ENCODE data around the gene BORCS5.

The BORCS5 gene

GRCh38 chr12:12441429-12441807 is 84.5 kb downstream of the BORCS5 start:
- peak overlapping the region; percentile 50 for H3K4me2 ChIP-seq
- H3K27me3 ChIP-seq (ENCODE audit: insufficient read depth, low read depth), result no peaks in the 10 kb centered on the region
- no peaks in the 10 kb centered on the region for H4K20me1 ChIP-seq (ENCODE audit: insufficient read depth)
- peak overlapping the region; percentile 43 for H3K27ac ChIP-seq
- TF ChIP-seq CTCF (conservative IDR thresholded peaks at IDR 0.05; ENCODE audit: low read depth, low read length), result no peak
- no peak overlapping the region for H3K4me3 ChIP-seq (IDR thresholded peaks at IDR 0.05; ENCODE audit: insufficient read depth, low read depth, low read length)
- H3K9ac ChIP-seq, result peak overlapping the region; percentile 16; the same call in 1 of the 2 replicates
- no peaks in the 10 kb centered on the region for H3K36me3 ChIP-seq (ENCODE audit: insufficient read depth)
- peaks cover 30% of the 10 kb centered on the region for H3K4me1 ChIP-seq (ENCODE audit: low read depth, poor library complexity, severe bottlenecking)
- no peak overlapping the region for H2AFZ ChIP-seq (ENCODE audit: low read depth)
- no peaks in the 10 kb centered on the region for H3K79me2 ChIP-seq (ENCODE audit: insufficient read depth, low read depth)

DNA sequence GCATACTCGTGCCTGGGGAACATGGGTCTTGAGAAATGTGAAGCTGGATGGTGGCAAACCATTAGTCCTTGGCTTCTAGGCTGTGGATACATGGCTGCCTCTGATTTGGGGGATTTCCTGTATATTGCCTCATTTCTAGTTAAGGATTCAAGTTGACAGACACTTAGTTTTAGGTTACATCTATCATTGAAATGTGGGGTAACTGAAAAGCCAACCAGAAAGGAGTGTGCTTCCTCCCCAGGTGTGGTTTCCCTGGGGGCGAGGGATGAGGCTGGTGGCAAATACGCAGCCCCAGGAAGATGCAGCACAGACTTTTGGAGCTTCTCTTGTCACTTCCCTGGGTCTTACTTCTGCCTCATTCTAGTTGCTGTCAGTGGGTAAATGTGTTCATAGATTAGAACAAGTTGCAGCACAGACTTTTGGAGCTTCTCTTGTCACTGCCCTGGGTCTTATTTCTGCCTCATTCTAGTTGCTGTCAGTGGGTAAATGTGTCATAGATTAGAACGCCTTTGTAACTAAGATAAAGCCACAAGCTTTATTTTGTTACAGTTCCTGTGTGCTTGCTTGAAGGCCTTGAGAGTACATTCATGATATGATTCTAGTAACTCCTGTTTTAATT is 85.1 kb downstream of the BORCS5 start:
- Histone ChIP-seq H3K79me2 (ENCODE audit: insufficient read depth, low read depth) (no peaks in the 10 kb centered on the region), H3K4me1 (ENCODE audit: low read depth, poor library complexity, severe bottlenecking) (peaks cover 30% of the 10 kb centered on the region), H3K4me3 (IDR thresholded peaks at IDR 0.05; ENCODE audit: insufficient read depth, low read depth, low read length) (no peak overlapping the region), H3K27me3 (ENCODE audit: insufficient read depth, low read depth) (no peaks in the 10 kb centered on the region), H2AFZ (ENCODE audit: low read depth) (no peak overlapping the region), H3K27ac (peak overlapping the region; percentile 43), H4K20me1 (ENCODE audit: insufficient read depth) (no peaks in the 10 kb centered on the region), H3K9ac (peak overlapping the region; percentile 16; the same call in 1 of the 2 replicates), H3K36me3 (ENCODE audit: insufficient read depth) (no peaks in the 10 kb centered on the region), H3K4me2 (peak overlapping the region; percentile 50)
- TF ChIP-seq CTCF (conservative IDR thresholded peaks at IDR 0.05; ENCODE audit: low read depth, low read length), result no peak

DNA sequence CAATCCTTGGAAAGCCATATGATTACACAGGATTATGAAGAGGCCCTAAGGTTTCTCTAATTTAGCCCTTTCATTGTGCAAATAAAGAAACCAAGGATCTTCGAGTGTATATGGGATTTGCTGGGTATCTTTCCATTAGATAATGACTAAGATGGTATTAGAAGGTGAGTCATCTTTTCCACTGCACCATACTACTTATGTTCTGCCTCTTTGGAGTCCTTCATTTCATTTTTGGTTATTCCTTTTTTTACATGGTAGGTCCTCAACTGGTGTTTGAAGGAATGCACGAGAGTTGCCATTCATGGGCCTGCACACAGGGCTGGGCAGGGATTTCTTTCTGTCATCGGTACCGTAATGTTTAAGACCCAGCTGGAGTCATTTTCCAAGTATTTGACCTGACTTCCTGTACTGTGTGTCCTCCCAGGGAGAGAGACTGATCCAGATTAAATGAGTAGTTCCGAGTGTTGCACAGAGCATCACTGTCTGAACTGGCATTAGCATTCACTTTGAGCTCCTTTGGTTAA is 85.7 kb downstream of the BORCS5 start:
- Histone ChIP-seq H3K4me2 (no peak overlapping the region), H3K9ac (no peak overlapping the region), H4K20me1 (ENCODE audit: insufficient read depth) (no peaks in the 10 kb centered on the region), H3K4me3 (IDR thresholded peaks at IDR 0.05; ENCODE audit: insufficient read depth, low read depth, low read length) (no peak overlapping the region), H3K79me2 (ENCODE audit: insufficient read depth, low read depth) (no peaks in the 10 kb centered on the region), H2AFZ (ENCODE audit: low read depth) (no peak overlapping the region), H3K4me1 (ENCODE audit: low read depth, poor library complexity, severe bottlenecking) (peaks cover 30% of the 10 kb centered on the region), H3K36me3 (ENCODE audit: insufficient read depth) (no peaks in the 10 kb centered on the region), H3K27ac (peak overlapping the region; percentile 43), H3K27me3 (ENCODE audit: insufficient read depth, low read depth) (no peaks in the 10 kb centered on the region)
- no peak for TF ChIP-seq CTCF (conservative IDR thresholded peaks at IDR 0.05; ENCODE audit: low read depth, low read length)

GRCh38 chr12:12443431-12443878 is 86.6 kb downstream of the BORCS5 start:
- TF ChIP-seq CTCF (conservative IDR thresholded peaks at IDR 0.05; ENCODE audit: low read depth, low read length), result no peak
- H4K20me1 ChIP-seq (ENCODE audit: insufficient read depth), result no peaks in the 10 kb centered on the region
- no peak overlapping the region for H2AFZ ChIP-seq (ENCODE audit: low read depth)
- peaks cover 30% of the 10 kb centered on the region for H3K4me1 ChIP-seq (ENCODE audit: low read depth, poor library complexity, severe bottlenecking)
- H3K27me3 ChIP-seq (ENCODE audit: insufficient read depth, low read depth), result no peaks in the 10 kb centered on the region
- H3K4me2 ChIP-seq, result no peak overlapping the region
- H3K79me2 ChIP-seq (ENCODE audit: insufficient read depth, low read depth), result no peaks in the 10 kb centered on the region
- no peak overlapping the region for H3K27ac ChIP-seq
- no peak overlapping the region for H3K4me3 ChIP-seq (IDR thresholded peaks at IDR 0.05; ENCODE audit: insufficient read depth, low read depth, low read length)
- no peaks in the 10 kb centered on the region for H3K36me3 ChIP-seq (ENCODE audit: insufficient read depth)
- no peak overlapping the region for H3K9ac ChIP-seq
